ENCODE data around the gene CFAP161.

The CFAP161 gene

GRCh38 chr15:81184188-81184587, 50.1 kb downstream of the CFAP161 start:
- no peaks in the 10 kb centered on the region for H4K20me1 ChIP-seq (ENCODE audit: control insufficient read depth, insufficient read depth, low read depth, low read length)
- H3K79me2 ChIP-seq (ENCODE audit: control insufficient read depth, low read length), result no peaks in the 10 kb centered on the region
- no peaks in the 10 kb centered on the region for H3K36me3 ChIP-seq (ENCODE audit: control insufficient read depth, low read length)
- H3K4me3 ChIP-seq (ENCODE audit: low read length), result no peak overlapping the region
- no peak overlapping the region for H3K4me2 ChIP-seq (ENCODE audit: low read length)
- no peaks in the 10 kb centered on the region for H3K9me3 ChIP-seq (ENCODE audit: control insufficient read depth, insufficient read depth, low read length)
- no peak overlapping the region for H3K27ac ChIP-seq (ENCODE audit: low read depth, low read length)
- no peaks in the 10 kb centered on the region for H3F3A ChIP-seq (ENCODE audit: control insufficient read depth, insufficient read depth)
- H3K9me2 ChIP-seq (replicated peaks; ENCODE audit: control insufficient read depth, low read length), result no peaks in the 10 kb centered on the region
- TF ChIP-seq CTCF (IDR thresholded peaks at IDR 0.05; ENCODE audit: low read depth, low read length, poor library complexity, severe bottlenecking), result no peak
- TF ChIP-seq EZH2phosphoT487 (IDR thresholded peaks at IDR 0.05; ENCODE audit: borderline replicate concordance, low read length), result no peak
- peaks cover 13% of the 10 kb centered on the region; the same call in 1 of the 2 replicates for H3K27me3 ChIP-seq (ENCODE audit: control insufficient read depth, low read length)
- H3K4me1 ChIP-seq (ENCODE audit: control insufficient read depth, low read length), result no peaks in the 10 kb centered on the region

- no peak for TF ChIP-seq CTCF (IDR thresholded peaks at IDR 0.05; ENCODE audit: low read depth, low read length, poor library complexity, severe bottlenecking)
- TF ChIP-seq EZH2phosphoT487 (IDR thresholded peaks at IDR 0.05; ENCODE audit: borderline replicate concordance, low read length), result no peak
- Histone ChIP-seq H3K4me1 (ENCODE audit: control insufficient read depth, low read length) (no peaks in the 10 kb centered on the region), H3K4me2 (ENCODE audit: low read length) (no peak overlapping the region)
Measured at GRCh38 chr15:81185631-81186295, 51.7 kb downstream of the CFAP161 start.

DNA sequence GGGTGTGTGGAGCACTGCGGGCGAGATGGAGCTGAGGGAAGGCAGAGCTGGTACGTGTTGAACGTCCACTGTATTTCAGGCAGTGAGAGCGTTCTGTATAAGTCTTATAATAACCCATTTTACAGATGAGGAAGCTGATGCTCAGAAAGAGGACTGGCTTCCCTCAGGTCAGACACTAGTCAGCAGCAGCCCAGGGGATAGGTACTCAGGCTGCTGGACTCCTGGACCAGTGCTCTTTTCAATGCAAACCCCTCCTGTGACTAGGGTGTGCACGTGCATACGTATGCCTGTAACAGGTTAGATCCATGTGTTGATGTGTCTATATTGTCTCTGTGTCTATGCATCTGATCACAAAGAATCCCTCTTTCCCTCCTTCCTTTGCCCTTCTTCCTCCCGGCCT, 54.3 kb downstream of the CFAP161 start:
- no peak for TF ChIP-seq EZH2phosphoT487 (IDR thresholded peaks at IDR 0.05; ENCODE audit: borderline replicate concordance, low read length)
- TF ChIP-seq CTCF (IDR thresholded peaks at IDR 0.05; ENCODE audit: low read depth, low read length, poor library complexity, severe bottlenecking), result no peak
- Histone ChIP-seq H3K9me2 (replicated peaks; ENCODE audit: control insufficient read depth, low read length) (no peaks in the 10 kb centered on the region), H3K79me2 (ENCODE audit: control insufficient read depth, low read length) (no peaks in the 10 kb centered on the region), H3F3A (ENCODE audit: control insufficient read depth, insufficient read depth) (no peaks in the 10 kb centered on the region), H4K20me1 (ENCODE audit: control insufficient read depth, insufficient read depth, low read depth, low read length) (no peaks in the 10 kb centered on the region), H3K27ac (ENCODE audit: low read depth, low read length) (no peak overlapping the region), H3K9me3 (ENCODE audit: control insufficient read depth, insufficient read depth, low read length) (no peaks in the 10 kb centered on the region), H3K4me3 (ENCODE audit: low read length) (no peak overlapping the region), H3K36me3 (ENCODE audit: control insufficient read depth, low read length) (no peaks in the 10 kb centered on the region), H3K4me2 (ENCODE audit: low read length) (no peak overlapping the region), H3K4me1 (ENCODE audit: control insufficient read depth, low read length) (no peaks in the 10 kb centered on the region), H3K27me3 (ENCODE audit: control insufficient read depth, low read length) (peaks cover 12% of the 10 kb centered on the region; the same call in 1 of the 2 replicates)

More at GRCh38 chr15:81185631-81186295, 51.7 kb downstream of the CFAP161 start:
- Histone ChIP-seq H3K9me3 (ENCODE audit: control insufficient read depth, insufficient read depth, low read length) (no peaks in the 10 kb centered on the region), H3K36me3 (ENCODE audit: control insufficient read depth, low read length) (no peaks in the 10 kb centered on the region), H4K20me1 (ENCODE audit: control insufficient read depth, insufficient read depth, low read depth, low read length) (no peaks in the 10 kb centered on the region), H3K4me3 (ENCODE audit: low read length) (no peak overlapping the region), H3K9me2 (replicated peaks; ENCODE audit: control insufficient read depth, low read length) (no peaks in the 10 kb centered on the region), H3K27ac (ENCODE audit: low read depth, low read length) (no peak overlapping the region), H3K27me3 (ENCODE audit: control insufficient read depth, low read length) (peaks cover 13% of the 10 kb centered on the region; the same call in 1 of the 2 replicates), H3F3A (ENCODE audit: control insufficient read depth, insufficient read depth) (no peaks in the 10 kb centered on the region), H3K79me2 (ENCODE audit: control insufficient read depth, low read length) (no peaks in the 10 kb centered on the region)
